PC-9 (cell line): ENCODE measurements around the gene KRT3. TPM values are rescaled to one million over a fixed set of nuclear protein-coding genes. Genes with fewer than 3 reads are reported as not detected.

Source experiments
- BruUV-seq: library from RNA; stranded (reverse); fragments of 400-500 nt; replicated peaks from 2 replicates; lab custom pipeline; 2021; lab: Mats Ljungman, UMichigan
- CTCF ChIA-PET: fragments of 300-600 bp; sonication (Branson Sonifier 250); formaldehyde crosslinking; loops from one replicate; lab custom pipeline; 2022; ENCODE audit warnings: antibody characterized with exemption; lab: Charles Lee
- POLR2A ChIA-PET: fragments of 300-600 bp; sonication (Branson Sonifier 250); formaldehyde crosslinking; loops from one replicate; lab custom pipeline; 2022; ENCODE audit warnings: antibody characterized with exemption; ENCODE audit not compliant: unreplicated experiment; lab: Charles Lee
- DNase-seq, 2 experiments: peaks; one replicate each; pipeline versions ENCODE4 v3.0.0 to v3.0.0-alpha.2; 2015 to 2022; ENCODE audit warnings: mixed read lengths in 1 of 2
- H2AFZ ChIP-seq: fragments of 200-600 bp; sonication (generic); 2 replicates; pipeline ENCODE4 v1.8.1; 2017; ENCODE audit warnings: antibody characterized with exemption
- H3F3A ChIP-seq: fragments of 200-600 bp; sonication (generic); 2 replicates; pipeline ENCODE4 v1.8.1; 2017; ENCODE audit warnings: antibody characterized with exemption, mild to moderate bottlenecking, low read depth; ENCODE audit not compliant: insufficient read depth
- H3K27ac ChIP-seq: fragments of 200-600 bp; sonication (generic); 2 replicates; pipeline ENCODE4 v1.6.1; 2016; ENCODE audit warnings: mixed run types
- H3K27me3 ChIP-seq: fragments of 200-600 bp; sonication (generic); 2 replicates; pipeline ENCODE4 v1.6.1; 2016; ENCODE audit warnings: low read depth, mixed run types; ENCODE audit not compliant: insufficient read depth
- H3K36me3 ChIP-seq: fragments of 200-600 bp; sonication (generic); 2 replicates; pipeline ENCODE4 v1.6.1; 2016; ENCODE audit warnings: low read depth, mixed run types
- H3K4me1 ChIP-seq: fragments of 200-600 bp; sonication (generic); replicated peaks from 2 replicates; pipeline ENCODE4 v1.6.1; 2016; ENCODE audit warnings: mixed run types; ENCODE audit not compliant: insufficient read depth
- H3K4me2 ChIP-seq: fragments of 200-600 bp; sonication (generic); 2 replicates; pipeline ENCODE4 v1.6.1; 2017; ENCODE audit warnings: mixed run types
- H3K4me3 ChIP-seq: fragments of 200-600 bp; sonication (generic); 2 replicates; pipeline ENCODE4 v1.6.1; 2016; ENCODE audit warnings: mixed run types
- H3K79me2 ChIP-seq: fragments of 200-600 bp; sonication (generic); 2 replicates; pipeline ENCODE4 v1.6.1; 2017; ENCODE audit warnings: low read depth, mixed run types
- H3K9me2 ChIP-seq: fragments of 200-600 bp; sonication (generic); 2 replicates; pipeline ENCODE4 v1.8.1; 2017; ENCODE audit warnings: mild to moderate bottlenecking; ENCODE audit not compliant: insufficient read depth
- H3K9me3 ChIP-seq: fragments of 200-600 bp; sonication (generic); 2 replicates; pipeline ENCODE4 v1.8.1; 2016; ENCODE audit warnings: low read depth; ENCODE audit not compliant: insufficient read depth
- H4K20me1 ChIP-seq: fragments of 200-600 bp; sonication (generic); 2 replicates; pipeline ENCODE4 v1.8.1; 2017; ENCODE audit not compliant: insufficient read depth
- EZH2 ChIP-seq: fragments of 200-600 bp; sonication (generic); IDR thresholded peaks from 2 replicates; pipeline ENCODE4 v1.8.0; 2017; ENCODE audit warnings: antibody characterized with exemption, low read depth
- intact Hi-C: fragments of 100-400 bp; cut with micrococcal nuclease; formaldehyde crosslinking; loops from one replicate; pipeline ENCODE4 v1.10.0; 2022; ENCODE audit not compliant: unreplicated experiment
- total RNA-seq: library from RNA; stranded (reverse); gene quantifications from 2 replicates; pipeline ENCODE4 v1.2.3, GENCODE V29; 2021
- TF ChIP-seq, protein P1 (sequence below): fragments of 200-600 bp; sonication (generic); conservative IDR thresholded peaks from 2 replicates; pipeline ENCODE4 v1.6.1; 2017; ENCODE audit warnings: mixed run types, antibody characterized with exemption, mild to moderate bottlenecking, moderate library complexity

The KRT3 gene
- total RNA-seq, 1 experiment from 2014 or later: 0.24 TPM

DNA sequence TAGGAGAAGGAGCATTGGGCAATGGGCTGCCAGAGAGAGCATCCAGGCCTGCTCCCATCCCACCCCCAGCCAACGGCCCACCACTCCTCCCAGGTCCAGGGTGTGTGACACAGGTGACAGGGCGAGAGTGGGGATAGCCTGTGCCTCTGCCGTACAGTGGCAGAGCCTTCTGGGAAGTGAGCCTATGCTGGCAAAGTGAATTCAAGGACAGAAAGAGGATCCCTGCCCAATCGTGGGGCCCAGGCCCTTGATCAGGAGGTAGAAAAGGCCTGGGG, 38.7 kb upstream of the KRT3 start:
- H3K4me1 ChIP-seq: peaks cover 16% of the 10 kb centered on the region
- H3K9me2 ChIP-seq: no peaks in the 10 kb centered on the region
- H3K79me2 ChIP-seq: no peaks in the 10 kb centered on the region
- no peak overlapping the region for H3K27ac ChIP-seq
- ChIA-PET CTCF (no interaction called here), POLR2A (no interaction called here)
- H3K4me2 ChIP-seq: no peak overlapping the region
- no peaks in the 10 kb centered on the region for H3K27me3 ChIP-seq
- no TSS peak for BruUV-seq
- no peaks in the 10 kb centered on the region for H3F3A ChIP-seq
- H4K20me1 ChIP-seq: no peaks in the 10 kb centered on the region
- intact Hi-C loops: no loop called here
- H3K4me3 ChIP-seq: no peak overlapping the region
- TF ChIP-seq, protein P1, sequence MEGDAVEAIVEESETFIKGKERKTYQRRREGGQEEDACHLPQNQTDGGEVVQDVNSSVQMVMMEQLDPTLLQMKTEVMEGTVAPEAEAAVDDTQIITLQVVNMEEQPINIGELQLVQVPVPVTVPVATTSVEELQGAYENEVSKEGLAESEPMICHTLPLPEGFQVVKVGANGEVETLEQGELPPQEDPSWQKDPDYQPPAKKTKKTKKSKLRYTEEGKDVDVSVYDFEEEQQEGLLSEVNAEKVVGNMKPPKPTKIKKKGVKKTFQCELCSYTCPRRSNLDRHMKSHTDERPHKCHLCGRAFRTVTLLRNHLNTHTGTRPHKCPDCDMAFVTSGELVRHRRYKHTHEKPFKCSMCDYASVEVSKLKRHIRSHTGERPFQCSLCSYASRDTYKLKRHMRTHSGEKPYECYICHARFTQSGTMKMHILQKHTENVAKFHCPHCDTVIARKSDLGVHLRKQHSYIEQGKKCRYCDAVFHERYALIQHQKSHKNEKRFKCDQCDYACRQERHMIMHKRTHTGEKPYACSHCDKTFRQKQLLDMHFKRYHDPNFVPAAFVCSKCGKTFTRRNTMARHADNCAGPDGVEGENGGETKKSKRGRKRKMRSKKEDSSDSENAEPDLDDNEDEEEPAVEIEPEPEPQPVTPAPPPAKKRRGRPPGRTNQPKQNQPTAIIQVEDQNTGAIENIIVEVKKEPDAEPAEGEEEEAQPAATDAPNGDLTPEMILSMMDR: no peak
- TF ChIP-seq EZH2: no peak
- DNase-seq: no peak
- no peak overlapping the region for H2AFZ ChIP-seq
- H3K9me3 ChIP-seq: no peaks in the 10 kb centered on the region
- H3K36me3 ChIP-seq: no peaks in the 10 kb centered on the region

DNA sequence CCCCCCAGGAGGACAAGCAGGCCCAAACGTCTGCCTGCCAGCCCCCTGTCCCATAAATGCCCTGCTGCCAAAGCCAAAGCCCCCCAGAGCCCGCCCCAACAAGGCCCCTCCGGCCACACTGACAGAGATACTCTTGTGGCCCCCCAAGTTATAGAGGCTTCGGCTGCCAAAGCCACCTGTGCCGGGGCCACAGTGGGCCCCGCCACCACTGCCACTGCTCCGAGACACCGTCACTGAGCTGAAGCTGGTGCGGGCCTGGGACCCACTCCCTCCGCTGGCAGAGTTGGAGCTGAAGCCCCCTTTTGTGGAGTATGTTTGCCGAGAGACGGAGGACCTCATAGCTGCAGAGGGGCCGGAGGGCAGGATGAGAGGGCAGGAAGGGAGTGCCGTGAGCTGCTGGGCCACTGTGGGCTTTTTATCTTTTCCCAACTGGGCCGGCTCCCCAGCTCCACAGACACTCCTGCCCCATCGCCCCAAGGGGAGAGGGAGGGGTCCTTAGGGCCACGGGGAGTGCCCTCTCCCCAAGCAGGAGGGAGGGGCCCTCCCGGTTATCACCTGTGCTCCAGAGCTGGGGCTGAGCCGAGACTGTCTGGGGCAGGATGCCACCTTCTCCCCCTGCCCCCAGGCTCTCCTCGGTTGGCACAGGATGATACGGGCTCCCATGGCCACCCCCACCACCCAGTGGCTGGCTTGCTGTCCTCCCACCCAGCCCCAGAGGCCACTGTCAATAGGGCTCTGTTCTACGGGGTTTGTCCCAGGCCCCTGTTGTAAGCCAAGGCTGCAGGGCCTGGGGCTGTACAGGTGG, 38.2 kb upstream of the KRT3 start, which contains the start of gene KRT79:
Gene KRT79 (minus strand): TSS at position 390 of the 805 bp plus-strand sequence. CDS start 51 bp downstream, at position 339.
- Histone ChIP-seq H3K4me2 (no peak within 1 kb of the TSS), H3K27me3 (no peaks in the 10 kb centered on the region), H3K4me1 (peaks cover 16% of the 10 kb centered on the region), H2AFZ (no peak within 1 kb of the TSS), H3K36me3 (no peaks in the 10 kb centered on the region), H3K79me2 (no peaks in the 10 kb centered on the region), H4K20me1 (no peaks in the 10 kb centered on the region), H3K4me3 (no peak within 1 kb of the TSS), H3K27ac (no peak within 1 kb of the TSS), H3K9me2 (no peaks in the 10 kb centered on the region), H3K9me3 (no peaks in the 10 kb centered on the region), H3F3A (no peaks in the 10 kb centered on the region)
- no TSS peak for BruUV-seq
- POLR2A ChIA-PET: no interaction called here
- TF ChIP-seq EZH2: no peak
- TF ChIP-seq, protein P1: no peak
- no peak for DNase-seq
- CTCF ChIA-PET: interaction anchor here (0.7 kb wide), 1 partner anchor 617 kb away, joined by 3 read pairs; no protein-coding TSS in a partner anchor
- intact Hi-C loops: no loop called here

DNA sequence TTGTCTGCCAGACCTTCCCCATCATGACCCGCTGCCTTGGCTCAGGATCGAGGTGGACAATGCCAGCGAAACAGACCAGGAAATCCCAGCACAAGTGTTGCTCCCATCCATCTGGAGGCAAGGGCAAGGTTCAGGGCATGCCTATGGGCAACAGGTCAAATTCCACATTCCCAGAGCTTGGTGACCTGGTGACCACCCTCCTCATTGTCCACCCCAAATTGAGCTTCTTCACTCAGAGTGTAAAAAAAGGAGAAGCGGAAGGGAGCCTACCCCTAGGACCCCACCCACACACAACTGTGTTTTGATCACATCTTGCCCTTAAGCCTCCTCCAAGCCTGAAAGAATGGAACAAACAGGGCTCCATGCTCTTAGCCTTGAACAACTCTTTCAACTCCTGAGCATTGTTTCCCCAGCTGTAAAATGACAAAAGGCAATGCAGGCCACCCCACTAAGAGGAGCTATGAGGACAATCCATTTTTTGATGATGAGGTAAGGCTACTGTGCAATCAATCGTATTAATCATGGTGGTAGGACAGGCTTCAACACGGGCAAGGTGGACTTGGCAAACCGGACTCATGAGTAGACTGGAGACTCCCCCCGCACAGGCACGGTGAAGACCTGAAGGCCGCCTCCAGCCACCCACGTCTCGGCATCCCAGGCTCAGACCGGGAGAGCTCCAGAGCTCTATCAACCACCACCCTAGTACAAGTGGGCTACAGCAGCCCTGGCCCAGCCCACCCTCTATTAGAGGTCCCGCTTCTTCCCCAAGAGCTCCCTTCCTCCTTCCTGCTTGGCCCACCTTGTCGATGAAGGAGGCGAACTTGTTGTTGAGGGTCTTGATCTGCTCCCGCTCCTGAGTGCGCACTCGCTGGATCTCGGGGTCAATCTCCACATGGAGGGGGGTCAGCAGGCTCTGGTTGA, 37.3 kb upstream of the KRT3 start:
- Histone ChIP-seq H3K79me2 (no peaks in the 10 kb centered on the region), H4K20me1 (no peaks in the 10 kb centered on the region), H3K27ac (no peak overlapping the region), H3K36me3 (no peaks in the 10 kb centered on the region), H3K4me3 (no peak overlapping the region), H3K4me2 (no peak overlapping the region), H3K4me1 (peaks cover 16% of the 10 kb centered on the region), H3K27me3 (no peaks in the 10 kb centered on the region), H2AFZ (no peak overlapping the region), H3K9me3 (no peaks in the 10 kb centered on the region), H3F3A (no peaks in the 10 kb centered on the region), H3K9me2 (no peaks in the 10 kb centered on the region)
- CTCF ChIA-PET: interaction anchor here (0.7 kb wide), 1 partner anchor 616 kb away, joined by 3 read pairs; no protein-coding TSS in a partner anchor
- intact Hi-C loops: no loop called here
- TF ChIP-seq, protein P1: no peak
- no TSS peak for BruUV-seq
- POLR2A ChIA-PET: no interaction called here
- no peak for DNase-seq
